ENCODE data around the gene IRF2.

IRF2 gene

GRCh38 chr4:184402239-184402638 is 72.1 kb downstream of the IRF2 start:
- TF ChIP-seq CTCF (IDR thresholded peaks at IDR 0.05; ENCODE audit: borderline replicate concordance, control extremely low read depth, extremely low read depth, insufficient read depth, missing control alignments) = no peak
- in situ Hi-C loops (cut with MboI; ENCODE audit: low sequenced_read_pairs, unreplicated experiment) = loop anchor here (25.0 kb wide), 1 partner anchor 135 kb away; no protein-coding TSS in a partner anchor
- no peak for DNase-seq (ENCODE audit: low spot score)

- no peak for TF ChIP-seq CTCF (IDR thresholded peaks at IDR 0.05; ENCODE audit: borderline replicate concordance, control extremely low read depth, extremely low read depth, insufficient read depth, missing control alignments)
- DNase-seq (ENCODE audit: low spot score) = no peak
Observed at GRCh38 chr4:184401397-184402171, 72.8 kb downstream of the IRF2 start.

GRCh38 chr4:184400891-184401290 is 73.5 kb downstream of the IRF2 start:
- in situ Hi-C loops (cut with MboI; ENCODE audit: low sequenced_read_pairs, unreplicated experiment) = loop anchor here (25.0 kb wide), 1 partner anchor 136 kb away; no protein-coding TSS in a partner anchor
- TF ChIP-seq CTCF (IDR thresholded peaks at IDR 0.05; ENCODE audit: borderline replicate concordance, control extremely low read depth, extremely low read depth, insufficient read depth, missing control alignments) = no peak

More at GRCh38 chr4:184401397-184402171, 72.8 kb downstream of the IRF2 start:
- in situ Hi-C loops (cut with MboI; ENCODE audit: low sequenced_read_pairs, unreplicated experiment) = loop anchor here (25.0 kb wide), 1 partner anchor 136 kb away; no protein-coding TSS in a partner anchor

GRCh38 chr4:184400375-184400870 is 73.9 kb downstream of the IRF2 start:
- no peak for DNase-seq (ENCODE audit: low spot score)
- TF ChIP-seq CTCF (IDR thresholded peaks at IDR 0.05; ENCODE audit: borderline replicate concordance, control extremely low read depth, extremely low read depth, insufficient read depth, missing control alignments) = no peak
- in situ Hi-C loops (cut with MboI; ENCODE audit: low sequenced_read_pairs, unreplicated experiment) = loop anchor here (25.0 kb wide), 1 partner anchor 137 kb away; no protein-coding TSS in a partner anchor

More at GRCh38 chr4:184400891-184401290, 73.5 kb downstream of the IRF2 start:
- DNase-seq (ENCODE audit: low spot score) = no peak

- in situ Hi-C loops (cut with MboI; ENCODE audit: low sequenced_read_pairs, unreplicated experiment) = no loop called here
- DNase-seq (ENCODE audit: low spot score) = no peak
- no peak for TF ChIP-seq CTCF (IDR thresholded peaks at IDR 0.05; ENCODE audit: borderline replicate concordance, control extremely low read depth, extremely low read depth, insufficient read depth, missing control alignments)
Observed at GRCh38 chr4:184399512-184399908, 74.8 kb downstream of the IRF2 start.

GRCh38 chr4:184398741-184399511 is 75.4 kb downstream of the IRF2 start:
- in situ Hi-C loops (cut with MboI; ENCODE audit: low sequenced_read_pairs, unreplicated experiment) = no loop called here
- DNase-seq (ENCODE audit: low spot score) = no peak
- no peak for TF ChIP-seq CTCF (IDR thresholded peaks at IDR 0.05; ENCODE audit: borderline replicate concordance, control extremely low read depth, extremely low read depth, insufficient read depth, missing control alignments)

All from GM13976 (cell line).